ENCODE results near the gene PRKAR2B. TPM values are rescaled to one million over a fixed set of nuclear protein-coding genes. Genes with fewer than 3 reads are reported as not detected.

PRKAR2B gene
- total and polyA plus RNA-seq, 12 donors, result 30.4 to 212 (median 82.9) TPM

DNA sequence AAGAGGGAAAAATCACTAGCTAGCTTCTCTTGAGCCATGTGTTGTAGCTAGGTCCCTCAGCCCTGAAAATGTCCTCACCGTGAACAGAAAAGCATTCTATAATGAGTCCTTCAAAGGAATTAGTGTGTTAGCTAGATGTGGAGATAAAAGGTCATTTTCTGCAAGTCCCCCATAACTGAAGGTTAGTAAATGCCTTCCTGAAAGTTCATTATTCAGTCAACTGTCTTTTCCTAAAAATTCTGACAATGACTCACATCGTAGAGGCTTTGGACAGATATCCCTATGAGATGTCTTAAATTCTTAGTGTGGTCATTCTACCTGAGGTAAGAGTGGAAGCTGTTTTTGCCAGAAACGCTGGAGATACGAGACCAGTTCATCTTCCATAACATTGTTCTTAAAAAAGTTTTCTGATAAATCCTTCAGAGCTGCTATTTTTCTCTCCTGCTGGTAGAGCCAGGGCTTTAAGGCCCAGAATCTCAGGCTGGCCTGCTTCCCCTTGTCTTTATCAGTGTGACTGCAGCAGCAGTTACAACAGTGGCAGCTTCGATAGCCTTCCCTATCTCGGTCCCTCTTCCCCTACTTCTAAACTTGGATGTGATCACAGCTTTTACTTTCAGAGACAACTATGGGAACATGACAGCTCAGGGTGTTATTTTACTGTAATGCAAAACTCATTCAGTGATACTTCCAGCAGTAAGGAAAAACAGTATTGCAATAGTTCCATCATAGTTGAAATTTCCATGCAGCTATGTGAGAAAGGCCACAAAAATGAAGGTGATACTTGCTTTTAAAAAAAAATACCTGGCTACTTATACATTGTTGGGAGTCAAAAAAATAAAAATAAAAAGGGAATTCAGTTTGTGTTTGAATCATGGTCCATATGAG lies 37.3 kb upstream of the PRKAR2B start:
- 75 to 81% (median 79%) methylated on average over 6 of the region's 6 CpGs for WGBS, 4 donors
- DNase-seq, result no peak
- no peak overlapping the region for H3K4me3 ChIP-seq
- TF ChIP-seq, protein P1, sequence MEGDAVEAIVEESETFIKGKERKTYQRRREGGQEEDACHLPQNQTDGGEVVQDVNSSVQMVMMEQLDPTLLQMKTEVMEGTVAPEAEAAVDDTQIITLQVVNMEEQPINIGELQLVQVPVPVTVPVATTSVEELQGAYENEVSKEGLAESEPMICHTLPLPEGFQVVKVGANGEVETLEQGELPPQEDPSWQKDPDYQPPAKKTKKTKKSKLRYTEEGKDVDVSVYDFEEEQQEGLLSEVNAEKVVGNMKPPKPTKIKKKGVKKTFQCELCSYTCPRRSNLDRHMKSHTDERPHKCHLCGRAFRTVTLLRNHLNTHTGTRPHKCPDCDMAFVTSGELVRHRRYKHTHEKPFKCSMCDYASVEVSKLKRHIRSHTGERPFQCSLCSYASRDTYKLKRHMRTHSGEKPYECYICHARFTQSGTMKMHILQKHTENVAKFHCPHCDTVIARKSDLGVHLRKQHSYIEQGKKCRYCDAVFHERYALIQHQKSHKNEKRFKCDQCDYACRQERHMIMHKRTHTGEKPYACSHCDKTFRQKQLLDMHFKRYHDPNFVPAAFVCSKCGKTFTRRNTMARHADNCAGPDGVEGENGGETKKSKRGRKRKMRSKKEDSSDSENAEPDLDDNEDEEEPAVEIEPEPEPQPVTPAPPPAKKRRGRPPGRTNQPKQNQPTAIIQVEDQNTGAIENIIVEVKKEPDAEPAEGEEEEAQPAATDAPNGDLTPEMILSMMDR (IDR thresholded peaks at IDR 0.05), result no peak
- TF ChIP-seq POLR2A (IDR thresholded peaks at IDR 0.05), result no peak
- H3K27ac ChIP-seq, result no peak overlapping the region
- no peaks in the 10 kb centered on the region for H3K4me1 ChIP-seq (replicated peaks in 1 of 2)
- no peaks in the 10 kb centered on the region for H3K27me3 ChIP-seq
- no peaks in the 10 kb centered on the region for H3K9me3 ChIP-seq (replicated peaks in 1 of 3)
- intact Hi-C loops (cut with DNase I), result no loop called here
- no peaks in the 10 kb centered on the region for H3K36me3 ChIP-seq (replicated peaks in 1 of 2)

DNA sequence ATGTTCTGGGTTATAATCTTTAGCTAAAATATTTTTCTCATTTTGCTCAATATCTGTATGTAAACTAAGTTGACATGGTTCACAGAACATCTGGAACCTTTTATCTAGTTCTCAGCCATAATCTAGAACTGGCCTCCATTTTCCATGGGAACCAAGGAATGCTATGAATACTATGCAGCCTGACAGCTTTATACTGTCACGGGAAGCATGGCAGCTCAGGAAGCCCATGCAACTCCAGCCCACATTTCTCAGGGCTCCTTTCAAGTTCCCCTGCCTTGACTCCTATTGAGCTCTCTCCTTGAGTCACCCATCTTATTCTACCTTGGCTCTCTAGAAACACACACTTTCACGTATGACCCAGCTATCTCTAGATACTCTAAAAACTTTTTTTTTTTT lies 36.6 kb upstream of the PRKAR2B start:
- Histone ChIP-seq H3K36me3 (replicated peaks in 1 of 2) (no peaks in the 10 kb centered on the region), H3K4me1 (replicated peaks in 1 of 2) (no peaks in the 10 kb centered on the region), H3K27me3 (no peaks in the 10 kb centered on the region), H3K4me3 (no peak overlapping the region), H3K9me3 (replicated peaks in 1 of 3) (no peaks in the 10 kb centered on the region), H3K27ac (no peak overlapping the region)
- 47 to 50% (median 49%) methylated on average over 2 of the region's 2 CpGs for WGBS, 4 donors
- intact Hi-C loops (cut with DNase I), result no loop called here
- no peak for TF ChIP-seq POLR2A (IDR thresholded peaks at IDR 0.05)
- TF ChIP-seq, protein P1 (IDR thresholded peaks at IDR 0.05), result no peak
- no peak for DNase-seq

DNA sequence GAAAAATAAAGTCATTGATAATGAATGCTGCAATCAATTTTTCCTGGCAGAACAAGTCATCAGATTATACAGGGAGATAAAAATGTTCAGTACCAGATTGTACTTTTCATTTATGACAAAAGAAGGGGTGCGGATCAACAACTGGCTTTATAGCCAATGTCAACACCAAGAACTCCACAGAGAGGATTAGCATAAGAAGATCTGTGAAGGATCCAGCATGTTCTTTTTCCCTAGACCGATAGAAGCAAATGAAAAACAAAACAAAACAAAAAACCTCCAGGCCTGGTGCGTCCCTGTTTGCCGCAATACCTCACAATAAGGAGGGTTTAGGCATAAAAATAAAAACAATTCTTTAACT lies 34.7 kb upstream of the PRKAR2B start:
- 67 to 80% (median 70%) methylated on average over 4 of the region's 4 CpGs for WGBS, 4 donors
- no peak overlapping the region for H3K27ac ChIP-seq

DNA sequence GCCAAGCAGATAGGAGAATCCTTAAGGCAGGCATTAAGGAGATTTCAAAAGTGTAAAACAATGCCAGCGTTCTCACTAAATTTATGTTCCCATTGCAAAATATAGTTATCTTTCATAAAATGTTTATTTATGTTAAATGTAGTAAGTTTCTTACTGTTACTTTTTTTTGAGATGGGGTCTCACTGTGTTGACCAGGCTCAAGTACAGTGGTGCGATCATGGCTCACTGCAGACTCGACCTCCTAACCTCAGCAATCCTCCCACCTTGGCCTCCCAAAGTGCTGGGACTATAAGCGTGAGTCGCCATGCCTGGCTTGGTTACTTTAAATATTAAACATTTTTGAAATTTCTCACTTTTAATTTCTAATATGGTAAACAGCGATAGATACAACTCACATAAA lies 31.8 kb upstream of the PRKAR2B start:
- Histone ChIP-seq H3K4me1 (replicated peaks in 1 of 2) (no peaks in the 10 kb centered on the region), H3K27me3 (no peaks in the 10 kb centered on the region), H3K9me3 (replicated peaks in 1 of 3) (no peaks in the 10 kb centered on the region), H3K27ac (no peak overlapping the region), H3K36me3 (replicated peaks in 1 of 2) (no peaks in the 10 kb centered on the region), H3K4me3 (no peak overlapping the region)
- no peak for DNase-seq
- intact Hi-C loops (cut with DNase I), result no loop called here
- TF ChIP-seq POLR2A (IDR thresholded peaks at IDR 0.05), result no peak
- TF ChIP-seq, protein P1 (IDR thresholded peaks at IDR 0.05), result no peak
- 82 to 95% (median 88%) methylated on average over 6 of the region's 6 CpGs for WGBS, 4 donors

More for the DNA sequence above, 34.7 kb upstream of the PRKAR2B start:
- no peak for DNase-seq
- intact Hi-C loops (cut with DNase I), result no loop called here
- TF ChIP-seq POLR2A (IDR thresholded peaks at IDR 0.05), result no peak
- TF ChIP-seq, protein P1 (IDR thresholded peaks at IDR 0.05), result no peak
- H3K4me1 ChIP-seq (replicated peaks in 1 of 2), result no peaks in the 10 kb centered on the region
- no peaks in the 10 kb centered on the region for H3K36me3 ChIP-seq (replicated peaks in 1 of 2)
- H3K27me3 ChIP-seq, result no peaks in the 10 kb centered on the region
- no peaks in the 10 kb centered on the region for H3K9me3 ChIP-seq (replicated peaks in 1 of 3)
- no peak overlapping the region for H3K4me3 ChIP-seq
